Measurements from ENCODE around the gene TNFRSF4.

Gene TNFRSF4

GRCh38 chr1:1167841-1168450 lies 46.0 kb downstream of the TNFRSF4 start:
- no peak for DNase-seq

- no peak for DNase-seq
Observed at GRCh38 chr1:1167398-1167821, 46.5 kb downstream of the TNFRSF4 start.

GRCh38 chr1:1166642-1167397 lies 47.1 kb downstream of the TNFRSF4 start:
- DNase-seq: no peak

GRCh38 chr1:1165900-1166421 lies 48.0 kb downstream of the TNFRSF4 start:
- DNase-seq: no peak

- DNase-seq: no peak
Observed at GRCh38 chr1:1165485-1165884, 48.5 kb downstream of the TNFRSF4 start.

- DNase-seq: no peak
Observed at GRCh38 chr1:1164701-1165451, 49.1 kb downstream of the TNFRSF4 start.

GRCh38 chr1:1164361-1164700 lies 49.6 kb downstream of the TNFRSF4 start:
- DNase-seq: no peak

GRCh38 chr1:1163538-1164070 lies 50.3 kb downstream of the TNFRSF4 start:
- no peak for DNase-seq

- DNase-seq: no peak
Observed at GRCh38 chr1:1162597-1163537, 51.1 kb downstream of the TNFRSF4 start.

- no peak for DNase-seq
Observed at GRCh38 chr1:1161683-1162079, 52.3 kb downstream of the TNFRSF4 start.
